HG03521 (cell line): ENCODE data around the gene PSKH1.
"Not testable (repeated sequence)": the region's sequence is repeated elsewhere in the genome, so short reads cannot be mapped to it uniquely, and the experiment has no call there.

Experiments
- ATAC-seq: cut with Tn5 transposase; IDR thresholded peaks from one replicate; pipeline ENCODE4 v1.9.1; 2021; ENCODE audit warnings: mild to moderate bottlenecking, moderate library complexity; ENCODE audit not compliant: unreplicated experiment

Gene PSKH1

DNA sequence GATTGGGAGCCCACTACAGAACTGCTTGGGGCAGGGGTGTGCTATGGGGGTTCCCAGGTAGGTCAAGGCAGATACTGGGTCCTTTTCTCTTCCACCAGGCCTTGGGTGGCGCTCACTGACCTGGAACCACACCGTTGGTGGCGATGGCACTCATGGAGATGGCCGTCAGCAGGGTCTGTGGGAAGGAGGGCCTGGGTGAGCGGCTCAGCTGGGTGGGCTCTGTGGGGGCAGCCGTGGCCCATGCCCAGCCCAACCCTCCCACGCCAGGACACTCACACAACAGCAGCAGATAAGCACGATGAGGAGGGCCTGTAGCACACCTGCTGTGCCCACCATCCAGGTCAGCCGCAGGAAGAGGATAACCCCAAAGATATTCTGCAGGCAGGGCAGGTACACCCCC is 64.6 kb downstream of the PSKH1 start:
- no peak for ATAC-seq

GRCh38 chr16:67959536-67960329 is 66.7 kb downstream of the PSKH1 start:
- ATAC-seq: no peak

DNA sequence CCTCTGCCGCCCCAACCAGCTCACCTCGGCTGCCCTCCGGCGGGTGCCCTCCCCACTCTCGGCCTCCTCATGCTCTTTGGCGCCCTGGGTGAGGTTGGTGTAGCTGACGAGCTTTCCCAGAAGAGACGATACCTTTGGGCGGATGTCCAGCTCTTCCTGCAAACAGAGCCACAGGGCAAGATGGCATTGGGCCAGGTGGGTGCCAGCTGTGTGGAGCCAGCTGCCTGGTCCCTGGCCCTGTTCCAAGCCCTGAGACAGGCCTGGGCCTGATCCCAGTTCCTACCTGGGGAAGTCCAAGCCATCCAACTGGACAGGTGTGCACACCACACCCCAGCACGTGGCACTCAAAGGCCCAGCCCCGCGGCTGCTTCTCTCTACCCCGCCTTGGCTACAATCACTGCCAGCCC is 68.5 kb downstream of the PSKH1 start:
- no peak for ATAC-seq

DNA sequence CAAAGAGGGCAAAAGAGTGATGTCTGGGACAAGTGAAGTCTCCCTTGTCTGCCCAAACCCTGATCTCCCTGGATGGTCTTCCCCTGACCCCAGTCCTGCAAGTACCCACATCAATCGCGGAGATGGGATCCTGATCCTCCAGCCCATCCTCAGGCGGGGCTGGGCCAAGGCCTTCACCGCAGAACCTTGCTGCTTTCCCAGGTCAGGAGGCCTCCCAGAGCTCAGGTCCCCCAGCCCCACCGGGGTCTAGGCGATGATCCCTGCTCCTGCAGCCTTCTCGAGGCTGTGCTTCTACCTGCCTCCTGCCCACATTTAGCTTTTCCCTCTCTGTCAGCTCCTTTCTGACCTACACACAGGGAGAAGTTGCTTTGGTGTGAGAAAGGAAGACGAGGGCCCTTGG is 69.1 kb downstream of the PSKH1 start:
- ATAC-seq: no peak

DNA sequence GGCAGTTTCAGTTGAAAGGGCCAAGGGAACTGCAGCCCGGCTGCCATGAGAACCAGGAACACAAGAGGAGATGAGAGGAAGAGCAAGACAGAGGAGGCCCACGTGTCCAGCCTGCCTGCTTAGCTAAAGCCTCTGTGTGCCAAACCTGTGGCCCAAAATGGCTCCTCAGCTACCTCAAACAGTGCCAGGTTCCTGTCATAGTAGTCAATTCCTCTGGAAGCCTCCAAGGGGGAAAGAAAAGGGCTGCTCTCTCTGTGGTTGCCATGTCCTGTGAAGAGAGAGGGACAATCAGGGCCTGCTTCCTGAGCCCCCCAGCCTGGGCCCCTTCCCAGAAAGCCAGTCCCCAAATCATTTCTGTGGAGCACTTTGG is 70.2 kb downstream of the PSKH1 start:
- no peak for ATAC-seq

DNA sequence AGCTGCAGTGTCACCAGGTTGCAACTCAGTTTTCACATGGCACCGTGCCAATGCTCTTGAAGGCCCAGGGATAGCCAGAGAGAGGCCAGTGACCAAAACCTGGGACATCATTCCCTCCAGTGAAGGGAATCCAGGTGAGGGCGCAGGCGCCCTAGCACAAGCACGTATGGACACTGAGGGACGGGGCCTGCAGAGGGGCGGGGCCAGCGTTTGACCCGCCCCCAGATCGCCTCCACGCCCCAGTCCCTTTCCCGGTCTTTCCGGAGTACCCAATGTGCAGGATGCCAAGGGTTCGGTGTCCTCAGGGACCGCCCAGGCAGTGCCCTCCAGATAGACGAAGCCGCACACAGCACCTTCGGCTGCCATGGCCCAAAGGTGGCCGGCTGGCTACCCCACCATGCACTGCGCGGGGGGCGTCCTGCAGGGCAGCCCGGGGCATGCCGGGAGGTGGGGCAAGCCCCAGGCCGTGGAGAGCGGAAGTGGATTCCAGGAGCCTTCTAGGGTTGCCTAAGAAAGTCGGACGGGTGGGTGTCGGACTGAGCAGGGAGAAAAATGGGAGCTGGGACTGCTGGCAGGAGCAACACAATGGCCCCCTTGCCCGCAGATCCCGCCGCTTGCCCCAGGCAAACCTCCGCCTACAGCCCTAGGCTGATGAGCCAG is 70.7 kb downstream of the PSKH1 start:
- no peak for ATAC-seq

DNA sequence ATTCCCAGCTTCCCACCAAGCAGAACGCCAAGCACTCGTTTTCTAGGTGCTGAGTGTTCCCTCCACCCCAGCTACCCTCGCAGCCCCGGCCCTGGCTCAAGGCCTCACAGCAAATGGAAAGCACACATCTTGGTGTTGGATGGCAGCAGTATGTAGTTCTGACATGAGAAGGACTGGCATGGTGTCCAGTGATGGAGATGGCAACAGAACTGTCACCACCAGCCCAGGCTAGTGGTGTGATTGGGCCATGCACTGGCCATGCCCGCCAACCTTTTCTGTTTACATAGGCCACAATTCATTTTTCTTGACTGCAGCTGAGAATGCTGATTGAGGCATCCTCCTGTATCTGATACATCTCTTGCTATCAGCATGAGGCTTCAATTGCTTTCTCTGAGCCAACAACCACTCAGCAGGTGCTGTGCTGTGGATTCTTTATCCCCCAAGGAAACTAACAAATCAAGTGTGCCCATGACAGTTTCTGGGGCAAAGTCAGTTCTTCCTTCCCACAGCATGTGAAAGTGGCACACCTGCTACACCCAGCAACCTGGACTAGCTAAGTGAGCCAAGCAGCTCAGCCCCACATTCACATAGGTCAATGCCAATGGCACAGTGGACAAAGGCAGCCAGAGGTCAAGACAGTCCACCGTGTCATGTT is 71.5 kb downstream of the PSKH1 start:
- no peak for ATAC-seq

DNA sequence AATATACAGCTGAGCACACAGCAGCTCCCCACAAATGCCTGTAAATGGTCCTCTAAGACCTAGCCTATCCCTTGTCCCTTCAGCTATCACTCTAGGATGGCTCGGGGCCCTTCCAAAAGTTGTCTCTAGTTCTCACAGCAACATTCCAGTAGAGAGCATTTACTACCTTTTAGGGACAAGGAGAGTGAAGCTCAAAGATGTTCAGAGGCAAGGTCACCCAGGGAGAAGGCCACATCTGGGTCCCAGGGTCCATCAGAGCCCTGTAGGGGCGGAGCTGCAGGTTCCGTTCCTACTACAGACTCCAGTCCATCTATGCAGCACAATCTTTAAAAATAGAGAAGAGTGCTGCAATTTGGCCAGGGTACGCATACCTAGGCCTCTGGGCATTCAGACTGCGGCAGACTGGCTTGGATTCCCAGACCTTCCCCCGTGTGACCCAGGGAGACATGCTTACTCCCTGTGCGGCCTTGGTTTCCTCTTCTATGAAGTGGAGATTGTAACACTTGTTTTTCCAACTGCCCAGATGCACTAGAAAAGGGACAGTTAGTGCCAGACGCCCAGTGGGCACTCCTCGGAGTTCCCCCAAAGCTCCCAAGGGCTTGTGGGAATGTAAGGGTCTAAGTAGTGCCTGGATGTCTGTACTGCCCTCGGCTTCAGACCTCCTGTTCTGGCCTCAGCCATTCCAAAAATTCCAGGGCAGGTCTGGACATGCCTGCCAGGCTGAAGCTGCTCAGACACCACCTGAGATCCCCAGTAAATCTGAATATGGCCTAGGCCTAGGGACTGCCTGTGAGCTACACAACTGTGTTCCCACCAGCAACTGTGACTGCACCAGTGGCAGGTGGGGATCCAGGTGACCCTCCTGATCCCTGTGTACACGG is 72.9 kb downstream of the PSKH1 start:
- ATAC-seq: no peak

GRCh38 chr16:67966549-67967182 is 73.6 kb downstream of the PSKH1 start:
- ATAC-seq: no peak

DNA sequence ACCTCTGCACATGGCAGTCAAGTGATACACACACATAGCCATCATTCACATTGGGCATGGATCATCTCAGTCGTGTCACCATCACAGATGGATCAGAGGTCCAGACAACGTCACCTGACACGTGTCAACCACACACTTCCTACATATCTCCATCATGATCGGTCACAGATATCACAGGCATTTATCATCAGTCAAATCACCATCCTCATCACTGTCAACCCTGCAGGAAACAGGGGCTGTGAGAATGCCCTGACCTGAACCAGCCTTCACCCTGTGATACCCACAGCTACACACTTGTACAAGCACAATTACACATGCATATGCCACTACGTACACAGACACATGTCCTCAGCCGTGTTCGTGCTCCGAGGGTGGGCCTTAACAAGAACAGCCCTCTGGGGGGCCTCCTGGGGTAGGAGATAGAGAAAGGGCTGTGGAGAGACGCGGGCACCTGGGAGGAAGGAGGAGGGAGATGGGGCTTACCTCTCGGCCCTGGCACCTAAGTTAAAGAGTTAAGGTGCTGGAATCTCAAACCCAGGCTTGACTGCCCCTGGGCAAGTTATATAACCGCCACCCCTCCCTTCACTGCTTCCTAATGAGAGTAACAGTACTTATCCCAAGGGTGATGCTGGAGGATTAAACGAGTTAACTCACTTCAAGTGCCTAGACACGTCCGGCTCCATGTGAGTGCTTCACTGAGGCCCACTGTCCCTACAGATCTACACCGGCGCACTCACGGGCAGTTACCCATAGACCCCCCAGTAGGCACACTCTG is 74.3 kb downstream of the PSKH1 start:
- ATAC-seq: no peak

DNA sequence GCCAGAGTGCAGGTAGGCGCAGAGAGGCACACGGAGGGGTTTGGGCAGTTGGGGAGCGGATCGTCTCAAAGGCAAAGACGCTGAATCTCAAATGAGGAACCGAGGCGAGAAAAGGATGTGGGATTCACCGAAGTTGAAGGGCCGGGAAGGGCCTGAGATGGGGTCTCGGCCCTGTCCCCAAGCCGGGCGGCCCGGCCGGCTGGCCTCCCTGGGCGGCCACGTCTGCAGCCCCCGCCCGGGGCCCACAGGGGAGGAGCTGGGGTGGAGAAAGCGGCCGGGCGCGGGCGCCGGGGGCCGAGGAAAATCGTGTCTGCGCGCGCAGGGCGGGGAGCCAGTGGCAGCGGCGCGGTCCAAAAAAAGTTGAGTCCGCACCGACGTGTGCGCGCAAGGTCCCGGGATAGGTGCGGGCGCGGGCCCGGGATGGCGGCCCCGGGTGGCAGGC is 74.9 kb downstream of the PSKH1 start:
- peak; percentile 24 for ATAC-seq

GRCh38 chr16:67968400-67969253 is 75.6 kb downstream of the PSKH1 start, which contains the start of gene SLC12A4:
Gene SLC12A4 (minus strand): TSS chr16:67968637. CDS start chr16:67968553, 84 bp downstream.
- peak; percentile 83 for ATAC-seq

- ATAC-seq: no peak
Observed at GRCh38 chr16:67969254-67970039, 76.4 kb downstream of the PSKH1 start.

DNA sequence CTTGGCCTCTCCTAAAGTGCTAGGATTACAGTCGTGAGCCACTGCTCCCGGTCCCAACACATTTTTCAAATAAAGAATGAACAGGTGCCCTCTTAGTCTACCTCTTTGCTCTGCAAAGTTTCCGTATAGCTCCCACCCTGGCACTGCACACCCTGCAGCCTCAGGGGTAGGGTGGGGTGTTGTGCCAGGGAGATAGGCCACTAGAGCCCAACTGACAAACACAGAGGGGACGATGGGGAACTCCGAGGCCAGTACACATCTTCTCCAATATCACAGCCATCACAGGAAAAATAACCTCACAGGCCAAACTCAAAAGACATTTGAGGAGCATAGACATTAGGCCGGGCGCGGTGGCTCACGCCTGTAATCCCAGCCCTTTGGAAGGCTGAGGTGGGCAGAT is 78.1 kb downstream of the PSKH1 start:
- ATAC-seq: no peak

- not testable (repeated sequence) for ATAC-seq
Observed at GRCh38 chr16:67972285-67972684, 79.2 kb downstream of the PSKH1 start.

- ATAC-seq: no peak
Observed at GRCh38 chr16:67975321-67976105, 82.5 kb downstream of the PSKH1 start.

DNA sequence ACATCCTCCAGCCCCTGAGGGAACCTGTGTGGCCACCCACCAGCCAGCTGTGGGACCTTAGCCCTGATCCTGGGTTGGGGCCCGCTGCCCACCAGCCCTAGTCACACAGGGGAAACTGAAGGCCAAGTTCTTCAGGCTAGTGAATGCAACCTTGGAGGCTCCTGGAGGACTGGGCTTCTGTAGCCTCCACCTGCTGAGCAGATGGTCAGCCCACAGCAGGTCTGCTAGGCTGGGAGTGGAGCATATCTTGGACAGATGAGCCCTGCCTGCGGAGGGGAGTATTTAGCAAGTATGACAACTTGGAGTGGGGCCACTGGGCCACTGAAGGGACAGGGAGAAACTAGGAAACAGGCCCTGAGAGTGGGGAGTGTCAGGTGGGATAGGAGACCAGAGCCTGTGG is 83.2 kb downstream of the PSKH1 start:
- ATAC-seq: no peak
